ENCODE results near the gene PLCL1.

The PLCL1 gene

DNA sequence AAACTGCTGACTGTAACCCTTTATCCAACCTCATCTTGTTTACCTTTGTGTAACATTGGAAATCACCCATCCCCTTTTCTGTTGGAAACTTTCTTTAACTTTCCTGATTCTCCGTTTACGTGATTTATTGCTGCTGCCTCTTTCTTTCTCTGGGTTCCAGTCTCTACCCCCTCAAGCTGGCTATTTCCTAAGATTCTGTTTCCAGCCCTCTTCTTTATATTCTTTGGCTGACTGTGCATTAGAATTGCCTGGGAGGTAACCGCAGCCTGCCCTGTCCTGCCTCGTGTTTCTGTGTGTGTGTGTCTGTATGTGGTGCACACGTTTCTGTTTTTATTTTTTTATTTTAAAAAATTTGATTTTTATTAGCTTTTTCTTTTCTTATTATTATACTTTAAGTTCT is 229.2 kb downstream of the PLCL1 start:
- Mint-ChIP-seq H3K36me3 (no peaks in the 10 kb centered on the region), H3K4me1 (peaks cover 4% of the 10 kb centered on the region), H3K27me3 (no peaks in the 10 kb centered on the region), H3K9me3 (peaks cover 1% of the 10 kb centered on the region), H3K27ac (no peak overlapping the region), H3K4me3 (no peak overlapping the region)
- CTCF ChIA-PET, result no interaction called here
- DNase-seq, result no peak

DNA sequence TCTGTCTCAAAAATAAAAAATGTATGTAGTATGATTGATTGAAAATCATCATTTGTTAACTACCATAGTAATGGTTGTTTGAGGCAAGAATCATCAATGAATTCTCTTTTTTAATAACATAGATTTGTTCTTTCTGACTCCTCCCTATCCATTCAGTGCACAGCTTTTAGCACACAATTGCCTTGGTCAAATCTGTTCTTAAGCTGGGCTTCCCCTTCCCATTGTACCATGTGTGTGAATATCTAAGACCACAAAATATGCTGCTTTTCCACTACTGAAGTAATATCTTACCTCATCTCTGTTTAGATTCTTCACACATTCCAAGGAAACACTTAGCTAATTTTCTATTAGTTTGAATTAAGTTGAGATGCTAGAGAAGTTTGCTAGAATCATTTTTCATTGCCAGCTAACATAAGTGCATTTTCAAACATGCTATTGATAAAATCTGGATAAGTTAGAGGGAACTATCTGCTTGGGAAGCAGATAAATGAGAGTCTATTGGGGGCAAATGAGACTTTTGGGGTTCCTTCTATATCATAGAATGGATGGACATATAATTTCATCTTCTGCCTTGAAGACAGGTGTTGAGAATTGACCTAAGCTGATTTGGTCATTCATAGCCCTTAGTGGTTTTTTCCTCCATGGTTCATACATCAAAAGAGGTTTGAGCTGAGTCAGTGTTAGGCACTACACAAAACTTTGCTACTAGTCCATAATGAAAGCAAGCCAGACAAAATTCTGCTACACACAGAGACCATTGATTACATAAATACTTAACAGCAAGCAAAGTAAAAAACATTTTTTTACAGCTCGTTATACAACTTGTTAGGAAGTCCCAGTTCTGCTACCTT is 231.9 kb downstream of the PLCL1 start:
- Mint-ChIP-seq H3K27me3 (no peaks in the 10 kb centered on the region), H3K4me1 (peaks cover 4% of the 10 kb centered on the region), H3K9me3 (peaks cover 1% of the 10 kb centered on the region), H3K4me3 (no peak overlapping the region), H3K36me3 (no peaks in the 10 kb centered on the region), H3K27ac (no peak overlapping the region)
- CTCF ChIA-PET, result no interaction called here
- no peak for DNase-seq

DNA sequence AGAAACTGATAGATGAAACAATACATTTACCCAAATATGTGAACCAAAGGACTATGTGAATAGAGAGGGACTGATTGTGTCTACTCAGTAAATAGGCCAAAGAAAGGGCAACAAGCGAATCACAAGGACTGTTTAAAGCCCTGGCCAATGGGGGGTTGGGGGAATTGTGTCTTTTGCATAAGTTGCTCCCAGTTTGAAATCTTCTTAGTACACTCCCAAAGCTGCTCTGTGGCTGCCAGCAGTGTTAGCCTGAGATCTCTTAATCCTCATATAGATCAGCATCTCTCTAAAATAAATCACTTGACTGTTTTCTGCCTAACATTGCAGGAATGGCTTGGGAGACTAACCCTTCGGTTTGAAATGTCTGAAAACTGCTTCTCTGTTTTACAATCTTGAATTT is 236.4 kb downstream of the PLCL1 start:
- H3K36me3 Mint-ChIP-seq, result no peaks in the 10 kb centered on the region
- H3K4me1 Mint-ChIP-seq, result peaks cover 6% of the 10 kb centered on the region
- no peak for DNase-seq
- H3K27me3 Mint-ChIP-seq, result no peaks in the 10 kb centered on the region
- H3K4me3 Mint-ChIP-seq, result no peak overlapping the region
- CTCF ChIA-PET, result interaction anchor here (0.8 kb wide), 1 partner anchor 227 kb away, joined by 3 read pairs; no protein-coding TSS in a partner anchor
- no peaks in the 10 kb centered on the region for H3K9me3 Mint-ChIP-seq
- no peak overlapping the region for H3K27ac Mint-ChIP-seq

DNA sequence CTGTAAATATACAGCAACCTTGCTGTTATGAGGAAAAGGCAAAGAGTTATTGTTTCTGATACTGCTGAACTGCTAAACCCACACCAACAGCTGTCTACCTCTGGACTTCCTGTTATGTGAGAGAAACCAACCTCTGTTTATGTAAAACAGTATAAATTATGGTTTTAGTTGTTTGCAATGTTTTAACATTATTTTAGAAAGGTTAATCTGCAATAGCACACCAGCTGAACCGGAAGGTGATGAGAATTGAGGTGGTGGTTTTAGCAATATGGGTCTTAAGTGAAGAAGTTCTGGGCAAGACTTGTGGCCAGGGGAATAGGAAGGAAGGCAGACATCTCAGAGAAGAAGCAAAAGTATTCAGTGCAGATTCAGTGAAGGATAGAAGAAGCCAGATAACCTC is 237.8 kb downstream of the PLCL1 start:
- H3K27me3 Mint-ChIP-seq, result no peaks in the 10 kb centered on the region
- H3K27ac Mint-ChIP-seq, result no peak overlapping the region
- no peak overlapping the region for H3K4me3 Mint-ChIP-seq
- CTCF ChIA-PET, result no interaction called here
- no peaks in the 10 kb centered on the region for H3K9me3 Mint-ChIP-seq
- no peaks in the 10 kb centered on the region for H3K36me3 Mint-ChIP-seq
- H3K4me1 Mint-ChIP-seq, result peaks cover 6% of the 10 kb centered on the region
- no peak for DNase-seq

DNA sequence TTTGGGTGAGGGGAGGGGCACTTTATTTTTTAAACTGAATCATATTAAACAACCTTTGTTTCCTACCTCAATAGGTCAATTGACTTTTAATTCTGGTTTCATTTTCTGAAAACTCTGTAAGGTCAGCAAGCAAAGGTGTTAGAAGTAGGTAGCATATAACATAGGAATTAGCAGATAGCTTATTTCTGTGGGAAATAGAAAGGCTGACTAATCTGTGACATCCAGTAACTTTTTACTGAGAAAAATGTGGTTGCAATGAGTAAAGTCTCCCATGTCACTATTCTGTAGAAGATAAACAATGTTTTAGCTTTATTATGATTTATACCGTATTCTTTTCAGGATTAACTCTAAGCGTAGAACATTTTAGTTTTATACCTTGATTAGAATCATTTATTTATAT is 240.4 kb downstream of the PLCL1 start:
- CTCF ChIA-PET, result no interaction called here
- no peak for DNase-seq
- Mint-ChIP-seq H3K27me3 (no peaks in the 10 kb centered on the region), H3K9me3 (no peaks in the 10 kb centered on the region), H3K4me1 (peaks cover 6% of the 10 kb centered on the region), H3K27ac (no peak overlapping the region), H3K36me3 (no peaks in the 10 kb centered on the region), H3K4me3 (no peak overlapping the region)

DNA sequence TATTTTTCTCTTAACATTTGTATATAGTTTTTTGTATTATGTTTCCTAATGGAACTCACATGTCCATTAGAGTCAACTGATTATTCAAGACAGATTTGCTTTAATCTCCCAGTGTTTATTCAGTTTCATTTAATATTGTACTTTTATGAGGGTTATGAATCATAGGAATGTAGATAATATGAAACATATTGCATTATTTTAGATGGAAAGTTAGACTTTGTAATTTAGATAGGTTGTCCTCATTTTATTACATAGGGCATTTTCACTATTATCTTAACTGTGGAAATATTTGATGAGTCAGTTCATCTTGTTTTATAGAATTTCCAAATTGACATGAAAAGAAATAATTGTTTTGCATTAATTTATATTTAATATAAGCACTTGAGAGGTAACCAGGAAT is 240.8 kb downstream of the PLCL1 start:
- Mint-ChIP-seq H3K36me3 (no peaks in the 10 kb centered on the region), H3K27ac (no peak overlapping the region), H3K4me1 (peaks cover 6% of the 10 kb centered on the region), H3K9me3 (no peaks in the 10 kb centered on the region), H3K4me3 (no peak overlapping the region), H3K27me3 (no peaks in the 10 kb centered on the region)
- DNase-seq, result no peak
- CTCF ChIA-PET, result no interaction called here

GRCh38 chr2:198052741-198053140 is 248.3 kb downstream of the PLCL1 start:
- H3K36me3 Mint-ChIP-seq, result no peaks in the 10 kb centered on the region
- CTCF ChIA-PET, result interaction anchor here (0.8 to 1.7 kb wide), 4 partner anchors 9 to 244 kb away, joined by 3 to 5 read pairs (median 3); no protein-coding TSS in a partner anchor
- H3K4me1 Mint-ChIP-seq, result no peaks in the 10 kb centered on the region
- no peaks in the 10 kb centered on the region for H3K9me3 Mint-ChIP-seq
- no peak overlapping the region for H3K4me3 Mint-ChIP-seq
- H3K27me3 Mint-ChIP-seq, result no peaks in the 10 kb centered on the region
- H3K27ac Mint-ChIP-seq, result no peak overlapping the region
- DNase-seq, result no peak

- H3K27me3 Mint-ChIP-seq, result no peaks in the 10 kb centered on the region
- CTCF ChIA-PET, result interaction anchor here (0.8 to 1.7 kb wide), 4 partner anchors 9 to 244 kb away, joined by 3 to 5 read pairs (median 3); no protein-coding TSS in a partner anchor
- no peaks in the 10 kb centered on the region for H3K36me3 Mint-ChIP-seq
- H3K4me3 Mint-ChIP-seq, result no peak overlapping the region
- H3K4me1 Mint-ChIP-seq, result no peaks in the 10 kb centered on the region
- no peaks in the 10 kb centered on the region for H3K9me3 Mint-ChIP-seq
- H3K27ac Mint-ChIP-seq, result no peak overlapping the region
- DNase-seq, result no peak
Measured at GRCh38 chr2:198053148-198053547, 248.8 kb downstream of the PLCL1 start.

DNA sequence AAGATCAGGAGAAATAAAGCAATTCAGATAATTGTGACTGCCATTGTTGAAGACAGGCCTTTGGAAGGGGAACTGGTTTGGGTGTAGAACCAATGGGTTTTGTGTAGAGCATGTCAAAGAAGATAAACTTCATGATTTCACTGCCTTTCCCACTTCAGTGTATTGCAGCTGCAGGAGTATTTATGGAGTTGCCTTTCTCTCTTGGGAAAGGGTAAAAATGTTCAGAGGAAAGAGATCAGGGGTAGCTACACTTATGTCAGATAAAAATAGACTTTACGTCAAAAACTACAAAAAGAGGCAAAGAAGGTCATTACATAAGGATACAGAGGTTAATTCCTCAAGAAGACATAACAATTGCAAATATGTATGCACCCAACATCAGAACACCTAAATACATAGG is 249.4 kb downstream of the PLCL1 start:
- CTCF ChIA-PET, result interaction anchor here (0.8 to 1.7 kb wide), 3 partner anchors 10 to 203 kb away, joined by 3 to 5 read pairs (median 3); no protein-coding TSS in a partner anchor
- no peak for DNase-seq
- H3K27me3 Mint-ChIP-seq, result no peaks in the 10 kb centered on the region
- no peak overlapping the region for H3K27ac Mint-ChIP-seq
- H3K36me3 Mint-ChIP-seq, result no peaks in the 10 kb centered on the region
- no peaks in the 10 kb centered on the region for H3K4me1 Mint-ChIP-seq
- H3K4me3 Mint-ChIP-seq, result no peak overlapping the region
- no peaks in the 10 kb centered on the region for H3K9me3 Mint-ChIP-seq

DNA sequence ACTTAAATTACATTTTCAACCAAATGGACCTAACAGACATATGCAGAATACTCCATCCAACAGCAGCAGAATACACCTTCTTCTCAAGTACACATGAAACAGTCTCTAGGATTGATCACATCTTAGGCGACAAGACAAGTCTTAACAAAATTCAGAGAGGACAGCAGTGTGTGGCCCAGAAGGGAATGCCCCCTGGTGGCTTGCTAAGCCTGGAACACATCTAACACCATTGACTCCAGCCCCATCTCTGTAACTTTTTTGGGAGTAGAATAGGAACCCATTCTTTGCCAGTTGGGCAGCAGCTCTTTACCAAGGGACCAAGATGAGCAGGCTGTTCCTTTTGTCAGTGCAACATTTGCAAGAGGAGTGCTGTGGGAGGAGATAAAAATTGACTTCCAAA is 249.9 kb downstream of the PLCL1 start:
- Mint-ChIP-seq H3K36me3 (no peaks in the 10 kb centered on the region), H3K27ac (no peak overlapping the region), H3K27me3 (no peaks in the 10 kb centered on the region), H3K4me1 (no peaks in the 10 kb centered on the region), H3K4me3 (no peak overlapping the region), H3K9me3 (no peaks in the 10 kb centered on the region)
- CTCF ChIA-PET, result interaction anchor here (1.3 kb wide), 1 partner anchor 10 kb away, joined by 4 read pairs; no protein-coding TSS in a partner anchor
- DNase-seq, result peak; percentile 58

GRCh38 chr2:198055716-198056115 is 251.3 kb downstream of the PLCL1 start:
- Mint-ChIP-seq H3K36me3 (no peaks in the 10 kb centered on the region), H3K9me3 (no peaks in the 10 kb centered on the region), H3K27me3 (no peaks in the 10 kb centered on the region), H3K27ac (no peak overlapping the region), H3K4me3 (no peak overlapping the region), H3K4me1 (no peaks in the 10 kb centered on the region)
- CTCF ChIA-PET, result no interaction called here
- no peak for DNase-seq

GRCh38 chr2:198056836-198057235 is 252.4 kb downstream of the PLCL1 start:
- no peak overlapping the region for H3K4me3 Mint-ChIP-seq
- H3K27me3 Mint-ChIP-seq, result no peaks in the 10 kb centered on the region
- CTCF ChIA-PET, result no interaction called here

GRCh38 chr2:198059800-198060199 is 255.4 kb downstream of the PLCL1 start:
- CTCF ChIA-PET, result no interaction called here
- H3K4me3 Mint-ChIP-seq, result no peak overlapping the region

More at GRCh38 chr2:198056836-198057235, 252.4 kb downstream of the PLCL1 start:
- Mint-ChIP-seq H3K36me3 (no peaks in the 10 kb centered on the region), H3K27ac (no peak overlapping the region), H3K4me1 (no peaks in the 10 kb centered on the region), H3K9me3 (no peaks in the 10 kb centered on the region)
- DNase-seq, result no peak

DNA sequence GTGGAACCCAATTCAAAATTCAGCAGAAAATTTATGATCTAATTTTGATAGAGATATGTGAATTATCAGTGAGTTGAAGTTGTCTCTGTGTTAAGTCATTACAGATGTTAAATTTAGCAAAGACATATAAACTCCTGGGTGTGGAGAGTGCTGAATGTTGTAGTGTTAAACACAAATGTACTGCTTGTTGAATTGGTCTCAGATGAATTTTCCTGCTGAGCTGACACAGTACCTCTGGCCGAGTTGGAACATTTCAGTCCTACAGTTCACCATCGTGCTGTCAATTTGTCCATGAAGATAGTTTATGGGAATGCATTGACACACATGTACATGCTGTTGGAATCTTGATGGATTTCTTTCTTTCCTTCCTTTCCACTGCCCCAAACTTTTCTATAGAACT is 255.9 kb downstream of the PLCL1 start:
- no peaks in the 10 kb centered on the region for H3K9me3 Mint-ChIP-seq
- no peak overlapping the region for H3K27ac Mint-ChIP-seq
- CTCF ChIA-PET, result no interaction called here
- H3K27me3 Mint-ChIP-seq, result no peaks in the 10 kb centered on the region
- no peaks in the 10 kb centered on the region for H3K36me3 Mint-ChIP-seq
- H3K4me3 Mint-ChIP-seq, result no peak overlapping the region
- no peaks in the 10 kb centered on the region for H3K4me1 Mint-ChIP-seq
- DNase-seq, result no peak

More at GRCh38 chr2:198059800-198060199, 255.4 kb downstream of the PLCL1 start:
- Mint-ChIP-seq H3K27ac (no peak overlapping the region), H3K9me3 (no peaks in the 10 kb centered on the region), H3K36me3 (no peaks in the 10 kb centered on the region), H3K27me3 (no peaks in the 10 kb centered on the region), H3K4me1 (no peaks in the 10 kb centered on the region)
- no peak for DNase-seq

- no peak for DNase-seq
- Mint-ChIP-seq H3K27ac (no peak overlapping the region), H3K4me3 (no peak overlapping the region), H3K4me1 (no peaks in the 10 kb centered on the region), H3K9me3 (no peaks in the 10 kb centered on the region), H3K36me3 (no peaks in the 10 kb centered on the region), H3K27me3 (no peaks in the 10 kb centered on the region)
- CTCF ChIA-PET, result interaction anchor here (1.1 kb wide), 1 partner anchor 32 kb away, joined by 3 read pairs; no protein-coding TSS in a partner anchor
Measured at GRCh38 chr2:198062826-198063225, 258.4 kb downstream of the PLCL1 start.

All from activated naive CD4-positive, alpha-beta T cell treated with anti-CD3 and anti-CD28 coated beads, Interleukin-2, amount 10 ng/mL, durations not matched to agents 7 days and 5 days (primary cell).